Measurements from ENCODE around the gene GPANK1. TPM values are rescaled to one million over a fixed set of nuclear protein-coding genes. Genes with fewer than 3 reads are reported as not detected.

The GPANK1 gene
- total RNA-seq, 4 donors from 2014 or later: 6.9 to 16.0 (median 10.9) TPM

- H3K4me3 ChIP-seq: no peak overlapping the region
- no peak for TF ChIP-seq CTCF (IDR thresholded peaks at IDR 0.05)
- TF ChIP-seq POLR2A (IDR thresholded peaks at IDR 0.05): no peak
- 77 to 87% methylated on average over 5 of the region's 6 CpGs for WGBS, 2 donors
- no peak for DNase-seq
- H3K36me3 ChIP-seq: peaks cover 0 to 4% (median 0%) of the 10 kb centered on the region in 3 donors
- intact Hi-C loops (cut with DNase I): no loop called here
- peaks cover 16 to 30% (median 20%) of the 10 kb centered on the region in 3 donors for H3K4me1 ChIP-seq
- no peak overlapping the region for H3K27ac ChIP-seq
- H3K9me3 ChIP-seq: no peaks in the 10 kb centered on the region
- no peaks in the 10 kb centered on the region for H3K27me3 ChIP-seq
Measured at GRCh38 chr6:31705931-31706330, 41.1 kb upstream of the GPANK1 start.

GRCh38 chr6:31702819-31703716 lies 38.3 kb upstream of the GPANK1 start, which contains the start of gene ABHD16A:
Gene ABHD16A, minus strand, starts transcription at chr6:31703324. Its CDS starts 43 bp downstream, at chr6:31703281.
- peak within 1 kb of the TSS; percentile 96 to 99 (median 99) for H3K27ac ChIP-seq
- intact Hi-C loops (cut with DNase I): no loop called here
- TF ChIP-seq POLR2A (IDR thresholded peaks at IDR 0.05) (peak in 3 of 4 donors; percentile 93 to 99 (median 98)), CTCF (IDR thresholded peaks at IDR 0.05) (peak in 4 of 6 experiments; percentile 25 to 42 (median 34))
- peaks cover 14 to 43% (median 21%) of the 10 kb centered on the region in 3 donors for H3K4me1 ChIP-seq
- no peaks in the 10 kb centered on the region for H3K27me3 ChIP-seq
- peaks cover 0 to 32% (median 4%) of the 10 kb centered on the region in 3 donors for H3K36me3 ChIP-seq
- DNase-seq: peak; percentile 88
- no peaks in the 10 kb centered on the region for H3K9me3 ChIP-seq
- H3K4me3 ChIP-seq: peak within 1 kb of the TSS; percentile 64 to 96 (median 81)
- WGBS, 2 donors: 0 to 1% methylated on average over 24 to 42 of the region's 54 CpGs

GRCh38 chr6:31702405-31702818 lies 37.6 kb upstream of the GPANK1 start:
- peaks cover 14 to 48% (median 21%) of the 10 kb centered on the region in 3 donors for H3K4me1 ChIP-seq
- no peaks in the 10 kb centered on the region for H3K27me3 ChIP-seq
- no peak for DNase-seq
- TF ChIP-seq POLR2A (IDR thresholded peaks at IDR 0.05) (no peak), CTCF (IDR thresholded peaks at IDR 0.05) (no peak)
- peak overlapping the region; percentile 64 to 96 (median 81) for H3K4me3 ChIP-seq
- H3K9me3 ChIP-seq: no peaks in the 10 kb centered on the region
- H3K36me3 ChIP-seq: peaks cover 0 to 38% (median 4%) of the 10 kb centered on the region in 3 donors
- peak overlapping the region; percentile 96 to 99 (median 99) for H3K27ac ChIP-seq
- intact Hi-C loops (cut with DNase I): no loop called here
- whole genome bisulfite sequencing, 2 donors: 0 to 1% methylated on average over 10 of the region's 10 CpGs

GRCh38 chr6:31701666-31702404 lies 37.0 kb upstream of the GPANK1 start:
- peak overlapping the region; percentile 64 to 96 (median 81) for H3K4me3 ChIP-seq
- TF ChIP-seq CTCF (IDR thresholded peaks at IDR 0.05): no peak
- peaks cover 0 to 44% (median 5%) of the 10 kb centered on the region in 3 donors for H3K36me3 ChIP-seq
- intact Hi-C loops (cut with DNase I): no loop called here
- H3K27ac ChIP-seq: peak overlapping the region in 3 of 4 donors; percentile 96 to 99 (median 99)
- H3K27me3 ChIP-seq: no peaks in the 10 kb centered on the region
- 21 to 39% methylated on average over 4 to 7 of the region's 7 CpGs for WGBS, 2 donors
- no peak for DNase-seq
- H3K4me1 ChIP-seq: peaks cover 14 to 48% (median 21%) of the 10 kb centered on the region in 3 donors
- no peaks in the 10 kb centered on the region for H3K9me3 ChIP-seq

Data from esophagus squamous epithelium (tissue), 5 donors.